Right lobe of liver (tissue), 6 donors: Measurements from ENCODE around the gene TBX21. TPM values are rescaled to one million over a fixed set of nuclear protein-coding genes. Genes with fewer than 3 reads are reported as not detected.
A peak's percentile ranks its signal among the peaks of the same experiment; 100 is the strongest.

Source experiments
- ATAC-seq, 4 donors: fragments of 200-7000 bp; cut with Tn5 transposase; one replicate each; pipeline ENCODE4 v1.9.1; 2020; ENCODE audit warnings: mild to moderate bottlenecking in 4 of 4, moderate library complexity in 4 of 4
- DNase-seq, 3 donors: peaks; one replicate each; pipeline ENCODE4 v3.0.0-alpha.2; 2020
- H3K27ac ChIP-seq, 3 donors: fragments of 200-600 bp; one replicate each; pipeline ENCODE4 v1.8.0; 2022
- H3K27me3 ChIP-seq, 2 donors: fragments of 200-600 bp; one replicate each; pipeline ENCODE4 v1.8.0; 2022
- H3K36me3 ChIP-seq, 4 donors: fragments of 200-600 bp; sonication (generic) in 1 of 4; one replicate each; pipeline versions ENCODE4 v1.5.1 to v1.8.0; 2017 to 2022; ENCODE audit warnings: control low read depth in 1 of 4
- H3K4me1 ChIP-seq, 4 donors: fragments of 200-600 bp; sonication (generic) in 1 of 4; one replicate each; pipeline versions ENCODE4 v1.5.1 to v1.8.0; 2017 to 2022; ENCODE audit warnings: control low read depth in 1 of 4
- H3K4me3 ChIP-seq, 3 donors: fragments of 200-600 bp; one replicate each; pipeline ENCODE4 v1.8.0; 2022
- H3K9me3 ChIP-seq, 4 donors: fragments of 200-600 bp; sonication (generic) in 1 of 4; one replicate each; pipeline versions ENCODE4 v1.5.1 to v1.8.0; 2017 to 2022; ENCODE audit warnings: control low read depth in 1 of 4
- POLR2A ChIP-seq: fragments of 450-650 bp; IDR thresholded peaks from one replicate; pipeline ENCODE4 v1.6.1; 2017; ENCODE audit warnings: antibody characterized with exemption, mild to moderate bottlenecking
- WGBS: methylation state at CpG from one replicate; pipeline ENCODE4 v1.1.6; 2018; ENCODE audit warnings: low coverage, low lambda C conversion rate; ENCODE audit not compliant: insufficient coverage; ENCODE audit errors: missing lambda C conversion rate; 5-methylcytosine and 5-hydroxymethylcytosine counted together
- intact Hi-C, 2 donors: fragments of 100-400 bp; cut with DNase I; formaldehyde crosslinking; loops; one replicate each; pipeline versions ENCODE4 v1.11.2 to v1.14.1; 2022
- total RNA-seq, 6 experiments: library from RNA; depleted of rRNA in 2 of 6; stranded (reverse); fragments of >200 nt in 2 of 6; fragmentation: NEBNext Ultra II Directional in 3 of 6; extraction: Animal tissue kit (Norgen Biotek cat#: 25700) in 3 of 6; gene quantifications; one replicate each; pipeline versions ENCODE4 v1.1.0 to v1.2.4, GENCODE V29; 2016 to 2023
- TF ChIP-seq, protein P1 (sequence below), 4 donors: fragments of 200-600 bp in 3 of 4; fragments of 450-650 bp in 1 of 4; IDR thresholded peaks; one replicate each; pipeline versions ENCODE4 v1.5.1 to v1.8.0; 2016 to 2022; ENCODE audit warnings: antibody characterized with exemption in 4 of 4, mild to moderate bottlenecking in 2 of 4
- donor health status: DM: no; HTN: yes; CAD: no.
- donor health status: DM: no; HTN: no; CAD: no.
- donor health status: DM: no; HTN: no; CAD: no.
- donor health status: DM: no; HTN: yes; CAD: no.
- donor health status: DM: no; HTN: yes; CAD: no.

TBX21 gene
- total RNA-seq, 6 experiments from 2014 or later, result 0.19 to 0.56 (median 0.24) TPM; not detected in 1

- no peak for TF ChIP-seq POLR2A
- TF ChIP-seq, protein P1, sequence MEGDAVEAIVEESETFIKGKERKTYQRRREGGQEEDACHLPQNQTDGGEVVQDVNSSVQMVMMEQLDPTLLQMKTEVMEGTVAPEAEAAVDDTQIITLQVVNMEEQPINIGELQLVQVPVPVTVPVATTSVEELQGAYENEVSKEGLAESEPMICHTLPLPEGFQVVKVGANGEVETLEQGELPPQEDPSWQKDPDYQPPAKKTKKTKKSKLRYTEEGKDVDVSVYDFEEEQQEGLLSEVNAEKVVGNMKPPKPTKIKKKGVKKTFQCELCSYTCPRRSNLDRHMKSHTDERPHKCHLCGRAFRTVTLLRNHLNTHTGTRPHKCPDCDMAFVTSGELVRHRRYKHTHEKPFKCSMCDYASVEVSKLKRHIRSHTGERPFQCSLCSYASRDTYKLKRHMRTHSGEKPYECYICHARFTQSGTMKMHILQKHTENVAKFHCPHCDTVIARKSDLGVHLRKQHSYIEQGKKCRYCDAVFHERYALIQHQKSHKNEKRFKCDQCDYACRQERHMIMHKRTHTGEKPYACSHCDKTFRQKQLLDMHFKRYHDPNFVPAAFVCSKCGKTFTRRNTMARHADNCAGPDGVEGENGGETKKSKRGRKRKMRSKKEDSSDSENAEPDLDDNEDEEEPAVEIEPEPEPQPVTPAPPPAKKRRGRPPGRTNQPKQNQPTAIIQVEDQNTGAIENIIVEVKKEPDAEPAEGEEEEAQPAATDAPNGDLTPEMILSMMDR (IDR thresholded peaks at IDR 0.05), result no peak
- Histone ChIP-seq H3K4me3 (no peak overlapping the region), H3K27ac (no peak overlapping the region), H3K4me1 (peaks cover 0 to 11% (median 0%) of the 10 kb centered on the region in 4 donors), H3K27me3 (no peaks in the 10 kb centered on the region), H3K36me3 (no peaks in the 10 kb centered on the region), H3K9me3 (no peaks in the 10 kb centered on the region)
- ATAC-seq (no peak), DNase-seq (no peak)
- intact Hi-C loops, result no loop called here
- 97% methylated on average over 6 of the region's 15 CpGs for WGBS
These were observed 21.5 kb upstream of the TBX21 start for GRCh38 chr17:47711366-47712099.

- H3K9me3 ChIP-seq, result no peaks in the 10 kb centered on the region
- H3K4me3 ChIP-seq, result no peak overlapping the region
- WGBS, result 48% methylated on average over 2 of the region's 5 CpGs
- H3K27me3 ChIP-seq, result no peaks in the 10 kb centered on the region
- H3K36me3 ChIP-seq, result no peaks in the 10 kb centered on the region
- peaks cover 0 to 11% (median 0%) of the 10 kb centered on the region in 4 donors for H3K4me1 ChIP-seq
- no peak for TF ChIP-seq POLR2A
- TF ChIP-seq, protein P1 (IDR thresholded peaks at IDR 0.05), result no peak
- no peak overlapping the region for H3K27ac ChIP-seq
- intact Hi-C loops, result no loop called here
- DNase-seq (no peak), ATAC-seq (peak; percentile 14 to 55 (median 26))
These were observed 20.6 kb upstream of the TBX21 start for GRCh38 chr17:47712330-47713023.

DNA sequence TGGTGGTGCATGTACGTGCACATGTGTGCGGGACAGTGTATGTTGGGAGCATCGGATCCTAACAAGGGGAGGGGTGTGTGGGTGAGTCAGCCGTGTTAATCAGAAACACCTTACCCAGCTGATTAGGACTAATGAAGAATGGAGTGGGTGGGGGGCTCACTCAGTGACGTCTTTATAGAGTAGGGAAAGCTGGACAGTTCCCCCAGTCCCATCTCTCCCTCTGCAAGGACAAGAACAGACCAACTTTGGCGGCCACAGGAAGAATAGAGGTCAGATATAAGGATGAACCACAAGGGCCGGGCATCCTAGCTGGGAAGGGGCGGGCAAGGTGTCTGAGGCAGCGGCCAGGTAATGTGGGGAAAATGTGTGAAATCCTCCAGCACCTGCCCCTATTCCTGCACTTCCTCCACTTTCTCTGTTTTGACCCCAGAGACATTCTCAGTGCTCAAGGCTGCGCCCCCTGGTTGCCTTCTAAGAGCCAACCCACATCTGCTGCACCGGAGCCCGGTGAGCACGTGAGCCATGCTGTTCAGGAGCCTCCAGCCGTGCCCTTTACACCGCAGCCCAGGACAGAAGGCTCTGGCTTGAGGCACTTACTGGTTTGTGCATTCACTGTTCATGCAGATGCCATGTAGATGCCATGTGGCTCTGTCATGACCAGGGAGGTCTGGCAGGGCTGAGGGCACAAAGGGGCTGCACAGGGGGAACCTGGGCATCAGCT is 18.9 kb upstream of the TBX21 start:
- WGBS, result 43% methylated on average over 9 of the region's 15 CpGs
- no peaks in the 10 kb centered on the region for H3K27me3 ChIP-seq
- no peak overlapping the region for H3K4me3 ChIP-seq
- ATAC-seq (peak in 1 of 4 donors; percentile 19), DNase-seq (no peak)
- intact Hi-C loops, result no loop called here
- H3K36me3 ChIP-seq, result no peaks in the 10 kb centered on the region
- no peak overlapping the region for H3K27ac ChIP-seq
- no peaks in the 10 kb centered on the region for H3K9me3 ChIP-seq
- TF ChIP-seq, protein P1 (IDR thresholded peaks at IDR 0.05), result no peak
- TF ChIP-seq POLR2A, result no peak
- peaks cover 0 to 9% (median 0%) of the 10 kb centered on the region in 4 donors for H3K4me1 ChIP-seq

GRCh38 chr17:47714773-47715396 is 18.2 kb upstream of the TBX21 start:
- Histone ChIP-seq H3K4me3 (no peak overlapping the region), H3K9me3 (no peaks in the 10 kb centered on the region), H3K27ac (no peak overlapping the region), H3K27me3 (no peaks in the 10 kb centered on the region), H3K4me1 (peaks cover 0 to 6% (median 0%) of the 10 kb centered on the region in 4 donors), H3K36me3 (no peaks in the 10 kb centered on the region)
- DNase-seq (no peak), ATAC-seq (no peak)
- TF ChIP-seq POLR2A, result no peak
- TF ChIP-seq, protein P1 (IDR thresholded peaks at IDR 0.05), result no peak
- WGBS, result 79% methylated on average over 3 of the region's 6 CpGs
- intact Hi-C loops, result no loop called here
